T-cell (primary cell): ENCODE measurements around the gene ATRAID. TPM values are rescaled to one million over a fixed set of nuclear protein-coding genes. Genes with fewer than 3 reads are reported as not detected.

Experiments used
- ATAC-seq, 4 experiments: fragments of 200-7000 bp in 3 of 4; fragments of 150-1000 bp in 1 of 4; cut with Tn5 transposase; replicated peaks in 1 of 4; 1 replicate in 3 of 4; 2 replicates in 1 of 4; pipeline ENCODE4 v1.10.0; 2021; ENCODE audit warnings: moderate library complexity in 3 of 4, mild to moderate bottlenecking in 2 of 4, moderate number of reproducible peaks in 1 of 4
- CTCF ChIA-PET, 2 donors: fragments of 300-600 bp; sonication (Branson Sonifier 250); formaldehyde crosslinking; loops; one replicate each; lab custom pipeline; 2022; ENCODE audit warnings: antibody characterized with exemption in 2 of 2; lab: Charles Lee
- POLR2A ChIA-PET, 2 donors: fragments of 300-600 bp; sonication (Branson Sonifier 250); formaldehyde crosslinking; loops; one replicate each; lab custom pipeline; 2022; ENCODE audit warnings: antibody characterized with exemption in 2 of 2; lab: Charles Lee
- DNase-seq, 35 experiments: peaks; one replicate each; pipeline versions ENCODE4 v3.0.0 to v3.0.0-alpha.2; 2013 to 2023
- H3K27ac ChIP-seq: one replicate; pipeline ENCODE4 v1.5.1; 2013; ENCODE audit warnings: low read length
- H3K27me3 ChIP-seq, 2 experiments: replicated peaks in 1 of 2; 1 replicate in 1 of 2; 2 replicates in 1 of 2; pipeline versions ENCODE4 v1.6.1 to v1.7.0; 2013; ENCODE audit warnings: low read length in 1 of 2, mixed read lengths in 1 of 2; ENCODE audit not compliant: control insufficient read depth in 2 of 2, insufficient read depth in 2 of 2; ENCODE audit errors: extremely low read depth in 1 of 2
- H3K36me3 ChIP-seq, 2 donors: 1 replicate in 1 of 2; 2 replicates in 1 of 2; pipeline versions ENCODE4 v1.6.1 to v1.7.0; 2013; ENCODE audit warnings: low read length in 1 of 2; ENCODE audit not compliant: control insufficient read depth in 2 of 2, insufficient read depth in 1 of 2; ENCODE audit errors: extremely low read depth in 1 of 2
- H3K4me1 ChIP-seq, 2 experiments: 1 replicate in 1 of 2; 2 replicates in 1 of 2; pipeline versions ENCODE4 v1.6.1 to v1.7.0; 2013; ENCODE audit warnings: low read length in 2 of 2, mixed read lengths in 1 of 2; ENCODE audit not compliant: insufficient read depth in 2 of 2, control insufficient read depth in 1 of 2; ENCODE audit errors: extremely low read depth in 1 of 2
- H3K4me3 ChIP-seq, 2 donors: 1 replicate in 1 of 2; 2 replicates in 1 of 2; pipeline versions ENCODE4 v1.5.1 to v1.7.0; 2013; ENCODE audit warnings: mild to moderate bottlenecking in 2 of 2, low read length in 1 of 2, moderate library complexity in 1 of 2; ENCODE audit not compliant: control insufficient read depth in 1 of 2; ENCODE audit errors: extremely low read depth in 1 of 2
- H3K9me3 ChIP-seq: 2 replicates; pipeline ENCODE4 v1.7.0; 2013
- H3K27ac Mint-ChIP-seq, 2 donors: one replicate each; pipeline ENCODE4 v1.8.0; 2020 to 2021; ENCODE audit warnings: mild to moderate bottlenecking in 2 of 2, mixed read lengths in 2 of 2
- H3K27me3 Mint-ChIP-seq, 2 donors: one replicate each; pipeline ENCODE4 v1.8.0; 2021 to 2022; ENCODE audit warnings: mixed read lengths in 2 of 2
- H3K36me3 Mint-ChIP-seq: one replicate; pipeline ENCODE4 v1.8.0; 2021; ENCODE audit warnings: mixed read lengths
- H3K4me1 Mint-ChIP-seq, 3 donors: one replicate each; pipeline ENCODE4 v1.8.0; 2020 to 2022; ENCODE audit warnings: mixed read lengths in 3 of 3, mild to moderate bottlenecking in 1 of 3
- H3K4me3 Mint-ChIP-seq, 3 donors: one replicate each; pipeline ENCODE4 v1.8.0; 2020 to 2022; ENCODE audit warnings: mild to moderate bottlenecking in 3 of 3, mixed read lengths in 3 of 3, moderate library complexity in 3 of 3
- H3K9me3 Mint-ChIP-seq, 3 donors: one replicate each; pipeline ENCODE4 v1.8.0; 2020 to 2022; ENCODE audit warnings: mixed read lengths in 3 of 3
- WGBS: methylation state at CpG from one replicate; pipeline ENCODE4 v1.1.5; 2013; ENCODE audit warnings: missing lambda C conversion rate; ENCODE audit not compliant: insufficient coverage; 5-methylcytosine and 5-hydroxymethylcytosine counted together
- total RNA-seq, 35 experiments: library from RNA in 6 of 35; stranded (reverse) in 6 of 35; fragments of 120-200 nt in 1 of 35; gene quantifications; one replicate each; pipeline versions ENCODE4 v1.2.1 to v1.2.4 and lab custom pipeline; 2013 to 2026

ATRAID gene
- total RNA-seq, 5 donors from 2014 or later (not counting 1 experiment from before 2014, with no cell fraction given): 78.9 to 106 (median 96.0) TPM

- Histone ChIP-seq H3K27me3 (no peaks in the 10 kb centered on the region), H3K4me3 (no peak overlapping the region), H3K36me3 (peaks cover 38 to 49% of the 10 kb centered on the region in 2 donors), H3K27ac (no peak overlapping the region), H3K9me3 (no peaks in the 10 kb centered on the region), H3K4me1 (peaks cover 0 to 10% of the 10 kb centered on the region in 2 experiments)
- DNase-seq (no peak), ATAC-seq (no peak)
- Mint-ChIP-seq H3K9me3 (no peaks in the 10 kb centered on the region), H3K4me1 (peaks cover 6 to 7% (median 6%) of the 10 kb centered on the region in 3 donors), H3K36me3 (peaks cover 27% of the 10 kb centered on the region), H3K27ac (no peak overlapping the region), H3K4me3 (no peak overlapping the region), H3K27me3 (peaks cover 0 to 4% of the 10 kb centered on the region in 2 donors)
- WGBS: 98% methylated on average over 17 of the region's 19 CpGs
- ChIA-PET POLR2A (interaction anchor here in 1 of 2 donors (0.5 kb wide), 1 partner anchor 101 kb away, joined by 5 read pairs; no protein-coding TSS in a partner anchor), CTCF (no interaction called here)
These were observed 31.7 kb downstream of the ATRAID start for GRCh38 chr2:27243391-27244130.

GRCh38 chr2:27245116-27245515, 33.3 kb downstream of the ATRAID start:
- ChIA-PET POLR2A (no interaction called here), CTCF (no interaction called here)
- ATAC-seq: no peak
- no peak overlapping the region for H3K4me3 Mint-ChIP-seq
- H3K27ac Mint-ChIP-seq: no peak overlapping the region
- no peak overlapping the region for H3K27ac ChIP-seq
- no peak for DNase-seq
- no peaks in the 10 kb centered on the region for H3K9me3 Mint-ChIP-seq
- H3K4me3 ChIP-seq: no peak overlapping the region
- no CpG with 5 or more reads among the region's 10 CpGs for WGBS
- peaks cover 0 to 8% of the 10 kb centered on the region in 2 experiments for H3K27me3 ChIP-seq
- H3K36me3 Mint-ChIP-seq: peaks cover 15% of the 10 kb centered on the region
- peaks cover 23 to 34% of the 10 kb centered on the region in 2 donors for H3K36me3 ChIP-seq
- peaks cover 0 to 13% of the 10 kb centered on the region in 2 experiments for H3K4me1 ChIP-seq
- no peaks in the 10 kb centered on the region for H3K9me3 ChIP-seq
- H3K4me1 Mint-ChIP-seq: peaks cover 6 to 7% (median 6%) of the 10 kb centered on the region in 3 donors
- peaks cover 0 to 8% of the 10 kb centered on the region in 2 donors for H3K27me3 Mint-ChIP-seq

DNA sequence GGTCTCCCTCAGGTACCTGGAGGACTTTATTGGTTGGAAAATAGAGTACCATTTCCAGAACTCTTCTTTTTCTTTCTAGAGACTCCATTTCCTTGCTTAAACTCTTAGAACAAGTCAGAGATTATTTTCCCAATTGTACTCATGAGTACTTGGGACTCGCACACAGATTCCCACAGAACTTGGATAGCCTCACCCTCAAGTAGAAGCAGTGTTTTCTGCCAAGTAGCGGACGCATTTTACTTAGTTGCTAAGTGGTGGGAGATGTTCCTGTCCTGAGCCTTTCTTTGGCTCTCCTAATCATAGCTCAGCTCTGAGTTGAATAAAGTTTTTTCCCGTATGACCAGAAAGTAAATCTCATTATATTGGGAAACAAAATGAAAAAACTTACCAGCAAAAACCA, 33.8 kb downstream of the ATRAID start:
- H3K4me3 Mint-ChIP-seq: no peak overlapping the region
- H3K27me3 Mint-ChIP-seq: peaks cover 0 to 10% of the 10 kb centered on the region in 2 donors
- CTCF ChIA-PET: no interaction called here
- H3K4me1 Mint-ChIP-seq: peaks cover 6 to 8% (median 7%) of the 10 kb centered on the region in 3 donors
- ATAC-seq: no peak
- peaks cover 10% of the 10 kb centered on the region for H3K36me3 Mint-ChIP-seq
- POLR2A ChIA-PET: no interaction called here
- no peaks in the 10 kb centered on the region for H3K9me3 Mint-ChIP-seq
- Histone ChIP-seq H3K27ac (no peak overlapping the region), H3K9me3 (no peaks in the 10 kb centered on the region), H3K27me3 (peaks cover 0 to 13% of the 10 kb centered on the region in 2 experiments), H3K36me3 (peaks cover 20 to 29% of the 10 kb centered on the region in 2 donors), H3K4me3 (no peak overlapping the region), H3K4me1 (peaks cover 0 to 18% of the 10 kb centered on the region in 2 experiments)
- DNase-seq: no peak
- no peak overlapping the region for H3K27ac Mint-ChIP-seq
- WGBS: no CpG with 5 or more reads among the region's 4 CpGs

- H3K9me3 Mint-ChIP-seq: no peaks in the 10 kb centered on the region
- Histone ChIP-seq H3K9me3 (no peaks in the 10 kb centered on the region), H3K27ac (no peak overlapping the region), H3K27me3 (peaks cover 0 to 27% of the 10 kb centered on the region in 2 experiments), H3K4me1 (peaks cover 0 to 7% of the 10 kb centered on the region in 2 experiments), H3K36me3 (peaks cover 4 to 8% of the 10 kb centered on the region in 2 donors), H3K4me3 (no peak overlapping the region)
- H3K27ac Mint-ChIP-seq: no peak overlapping the region
- H3K4me3 Mint-ChIP-seq: no peak overlapping the region
- peaks cover 7 to 24% of the 10 kb centered on the region in 2 donors for H3K27me3 Mint-ChIP-seq
- CTCF ChIA-PET: interaction anchor here in 1 of 2 donors (0.6 kb wide), 1 partner anchor 25 kb away, joined by 3 read pairs; no protein-coding TSS in a partner anchor
- H3K36me3 Mint-ChIP-seq: no peaks in the 10 kb centered on the region
- WGBS: 92% methylated on average over 2 of the region's 4 CpGs
- ATAC-seq: no peak
- peaks cover 0 to 2% (median 0%) of the 10 kb centered on the region in 3 donors for H3K4me1 Mint-ChIP-seq
- POLR2A ChIA-PET: interaction anchor here in 1 of 2 donors (0.7 kb wide), 1 partner anchor 18 kb away, joined by 4 read pairs; no protein-coding TSS in a partner anchor
- DNase-seq: no peak
These were observed 36.1 kb downstream of the ATRAID start for GRCh38 chr2:27247893-27248292.

- POLR2A ChIA-PET: interaction anchor here in 1 of 2 donors (0.5 to 0.6 kb wide), 2 partner anchors 27 to 122 kb away, joined by 3 read pairs; no protein-coding TSS in a partner anchor
- H3K36me3 ChIP-seq: no peaks in the 10 kb centered on the region
These were observed 37.5 kb downstream of the ATRAID start for GRCh38 chr2:27249159-27249890.

More at GRCh38 chr2:27249159-27249890, 37.5 kb downstream of the ATRAID start:
- no peaks in the 10 kb centered on the region for H3K9me3 ChIP-seq
- Mint-ChIP-seq H3K9me3 (no peaks in the 10 kb centered on the region), H3K4me1 (peaks cover 0 to 2% (median 0%) of the 10 kb centered on the region in 3 donors), H3K27me3 (peaks cover 8 to 27% of the 10 kb centered on the region in 2 donors), H3K36me3 (no peaks in the 10 kb centered on the region), H3K4me3 (no peak overlapping the region), H3K27ac (no peak overlapping the region)
- H3K27ac ChIP-seq: no peak overlapping the region
- peaks cover 0 to 7% of the 10 kb centered on the region in 2 experiments for H3K4me1 ChIP-seq
- no peak for DNase-seq
- 69% methylated on average over 5 of the region's 12 CpGs for WGBS
- peaks cover 0 to 34% of the 10 kb centered on the region in 2 experiments for H3K27me3 ChIP-seq
- CTCF ChIA-PET: interaction anchor here (0.5 to 0.7 kb wide), 3 partner anchors 36 to 181 kb away, joined by 3 to 9 read pairs (median 5); no protein-coding TSS in a partner anchor
- H3K4me3 ChIP-seq: no peak overlapping the region
- ATAC-seq: no peak
